Forelimb muscle (tissue), 1 donor: Measurements from ENCODE around the gene TP63. TPM values are rescaled to one million over a fixed set of nuclear protein-coding genes. Genes with fewer than 3 reads are reported as not detected.

Experiments
- DNase-seq: peaks from one replicate; pipeline ENCODE4 v3.0.0-alpha.2; 2013; ENCODE audit warnings: low read depth
- polyA plus RNA-seq: library from polyadenylated mRNA; unstranded; fragments of 120-200 nt; gene quantifications from one replicate; pipeline ENCODE4 v1.2.1, GENCODE V29; 2013; ENCODE audit not compliant: insufficient read length

The TP63 gene
- polyA plus RNA-seq, 1 donor, result 11.6 TPM

DNA sequence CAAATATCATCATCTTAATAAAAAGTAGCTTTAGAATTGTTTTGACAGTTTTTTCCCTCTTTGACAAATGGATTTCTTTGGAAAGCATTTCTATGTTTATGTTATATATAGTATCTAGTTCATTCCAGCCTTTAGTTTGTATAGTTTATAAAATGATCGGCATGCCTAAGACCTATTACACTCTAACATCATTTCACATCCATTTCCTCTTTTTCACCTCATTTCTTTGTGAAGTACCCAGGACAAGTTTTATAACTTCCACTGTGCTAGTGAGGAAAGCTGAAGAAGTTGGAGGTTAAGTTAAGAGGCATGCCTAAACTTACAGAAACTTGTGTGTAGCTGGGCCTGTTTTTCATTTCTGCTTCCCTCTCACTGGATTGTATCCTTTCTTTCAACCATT, 178.4 kb downstream of the TP63 start:
- DNase-seq, result no peak

DNA sequence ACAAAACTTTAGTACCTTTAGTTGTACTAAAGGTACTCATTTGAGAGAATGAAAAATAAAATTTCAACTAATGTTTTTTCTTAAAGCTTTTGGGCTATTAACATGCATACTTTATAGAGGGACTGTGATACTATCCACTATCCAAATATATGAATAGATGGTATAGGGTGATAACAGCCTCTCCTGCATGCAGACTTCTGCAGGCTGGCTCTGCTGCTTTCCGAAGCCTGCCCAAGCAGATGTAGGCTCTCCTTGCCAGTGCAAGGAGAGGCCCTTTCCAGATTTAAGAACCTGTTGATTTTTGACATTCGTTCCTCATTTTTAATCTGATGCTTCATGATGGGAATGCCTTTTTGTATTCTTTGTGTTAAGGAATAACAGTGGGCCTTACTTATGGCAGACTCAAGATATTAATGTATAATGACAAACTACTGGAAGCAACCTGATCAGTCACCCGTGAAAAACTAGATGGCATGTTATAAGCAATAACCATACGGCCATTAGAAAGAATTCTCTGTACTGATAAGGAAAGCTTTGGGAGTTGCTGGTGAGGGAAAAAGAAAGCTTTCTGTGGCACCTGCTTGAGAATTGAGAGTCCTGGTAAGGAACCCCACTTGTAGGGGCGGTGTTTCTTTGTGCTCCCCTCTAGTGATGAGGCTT, 181.7 kb downstream of the TP63 start:
- no peak for DNase-seq

DNA sequence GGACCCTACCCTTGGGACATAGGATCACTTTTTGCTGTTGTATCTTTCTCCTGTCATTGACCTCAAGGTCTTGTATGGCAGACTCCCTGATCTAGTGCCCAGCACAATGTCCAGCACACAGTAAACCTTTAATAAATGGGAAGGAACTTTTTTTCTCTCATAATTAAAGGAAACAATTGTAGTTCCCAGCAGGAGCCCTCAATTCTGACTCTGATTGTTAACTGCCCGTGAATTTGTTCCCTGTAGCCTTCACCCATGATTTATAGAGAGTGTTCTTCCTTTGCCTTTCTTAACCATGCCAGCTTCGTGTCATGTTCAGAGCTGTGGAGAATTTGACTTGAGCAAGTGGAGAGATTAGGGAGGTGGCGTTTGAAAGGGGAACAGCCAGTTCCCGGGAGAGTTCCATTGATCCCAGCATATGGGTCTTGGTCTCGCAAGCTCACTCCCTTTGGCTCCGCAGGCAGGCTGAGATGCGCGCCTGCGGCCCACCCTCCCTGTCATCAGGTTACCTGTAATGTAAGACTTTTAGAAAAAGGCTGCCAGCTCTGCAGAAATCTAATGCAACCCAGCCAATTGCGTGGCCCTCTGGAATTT, 182.6 kb downstream of the TP63 start:
- no peak for DNase-seq

DNA sequence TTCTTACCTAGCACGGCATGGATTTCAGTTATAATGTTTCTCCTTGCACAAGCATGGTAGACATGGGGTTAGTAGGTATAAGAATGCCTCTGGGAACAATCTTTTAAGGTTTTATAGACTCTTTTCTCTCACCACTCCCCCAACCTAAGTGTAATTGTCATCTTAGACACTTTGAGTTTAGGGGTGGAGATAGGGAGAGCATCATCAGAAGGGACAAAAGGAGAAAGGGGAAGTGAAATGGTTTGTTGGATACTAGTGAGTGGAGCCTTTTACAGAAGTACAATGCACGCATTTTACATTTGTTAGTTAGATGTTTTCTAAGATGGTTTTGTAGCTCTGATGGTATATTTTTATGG, 189.2 kb downstream of the TP63 start:
- DNase-seq, result no peak

DNA sequence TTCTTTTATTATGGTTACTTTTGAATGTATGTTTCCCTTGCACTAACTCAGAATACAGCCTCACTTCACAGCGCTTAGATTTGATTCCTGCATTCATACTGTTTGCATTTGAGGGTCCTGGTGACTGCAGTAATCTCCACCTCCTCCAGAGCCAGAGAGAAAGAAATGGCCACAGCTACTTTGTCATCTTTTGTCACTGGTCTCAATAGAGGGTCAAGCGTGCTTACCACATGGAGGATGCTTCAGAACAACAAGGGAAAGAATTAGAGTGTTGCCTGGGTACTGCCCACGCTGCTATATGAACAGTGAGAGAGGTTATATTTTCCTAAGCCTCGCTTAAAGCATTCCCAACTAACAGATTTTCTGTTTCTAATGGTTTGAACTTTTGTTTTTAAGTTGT, 190.1 kb downstream of the TP63 start:
- DNase-seq, result no peak

DNA sequence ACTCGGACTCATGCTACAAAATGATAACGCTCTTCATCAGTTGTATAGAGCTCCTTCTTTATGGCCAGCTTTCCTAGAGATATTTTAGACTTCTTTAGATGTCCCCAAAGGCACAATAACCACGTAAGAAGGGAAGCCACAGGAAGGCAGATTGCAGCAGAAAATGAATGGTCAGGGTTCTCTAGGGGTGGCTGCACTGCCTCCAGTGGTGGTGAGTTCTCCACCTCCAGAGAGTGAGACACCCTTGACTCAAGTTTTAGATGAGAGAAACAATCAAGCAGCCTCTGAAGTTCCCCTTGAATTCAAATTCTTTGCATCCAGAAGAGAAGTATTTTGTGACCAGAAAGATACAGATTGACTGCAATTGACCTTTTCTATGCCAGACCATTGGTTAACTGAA, 191.5 kb downstream of the TP63 start:
- no peak for DNase-seq

DNA sequence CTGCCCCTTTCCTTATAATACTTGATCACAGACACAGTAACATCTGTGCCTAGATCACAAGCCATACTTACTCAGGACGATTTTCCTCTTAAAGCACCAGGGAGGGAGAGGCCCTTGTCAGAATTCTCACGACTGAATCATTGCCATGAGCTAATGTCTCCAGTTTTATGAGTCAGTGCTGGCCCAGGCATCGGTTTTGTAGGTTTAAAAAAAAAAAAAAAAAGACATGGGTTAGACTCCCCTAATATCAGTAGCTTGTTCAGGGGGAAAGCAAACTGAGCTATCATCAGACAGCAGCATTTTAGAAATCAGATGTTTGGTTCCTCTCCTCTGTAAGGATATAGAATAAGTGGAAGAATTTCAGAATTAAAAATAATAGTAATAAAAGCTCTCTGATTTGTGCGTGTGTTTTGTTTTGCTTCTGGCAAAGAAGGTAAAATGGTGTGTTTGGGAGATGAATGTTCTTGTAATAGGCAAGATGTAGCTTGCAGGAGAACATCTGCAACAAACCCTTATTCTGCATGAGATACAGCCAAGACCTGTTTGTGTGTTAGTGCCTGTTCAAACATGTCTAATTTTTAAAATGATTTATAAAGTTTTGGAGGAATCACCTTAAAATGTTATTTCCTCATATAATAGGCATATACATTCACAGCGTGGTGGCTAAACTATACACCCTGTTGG, 193.6 kb downstream of the TP63 start:
- DNase-seq, result peak; percentile 35

DNA sequence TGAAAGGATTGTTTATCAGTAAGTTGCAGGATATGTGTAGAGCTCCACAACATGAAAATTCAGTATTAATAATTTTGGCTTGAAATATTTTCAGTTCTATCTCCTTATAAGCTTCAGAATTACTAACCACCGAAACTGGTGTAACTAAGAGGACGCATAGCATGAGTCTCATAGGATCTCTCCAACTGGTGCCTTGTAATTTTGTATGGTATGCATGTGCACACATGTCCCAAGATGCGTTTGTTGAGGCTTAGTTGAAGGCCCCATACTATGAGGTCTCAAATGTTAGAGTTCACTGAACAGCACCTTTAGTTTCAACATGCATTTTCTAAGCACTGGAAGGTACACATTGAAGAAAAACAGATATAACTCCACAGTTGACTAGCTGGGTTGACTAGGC, 195.4 kb downstream of the TP63 start:
- DNase-seq, result no peak

DNA sequence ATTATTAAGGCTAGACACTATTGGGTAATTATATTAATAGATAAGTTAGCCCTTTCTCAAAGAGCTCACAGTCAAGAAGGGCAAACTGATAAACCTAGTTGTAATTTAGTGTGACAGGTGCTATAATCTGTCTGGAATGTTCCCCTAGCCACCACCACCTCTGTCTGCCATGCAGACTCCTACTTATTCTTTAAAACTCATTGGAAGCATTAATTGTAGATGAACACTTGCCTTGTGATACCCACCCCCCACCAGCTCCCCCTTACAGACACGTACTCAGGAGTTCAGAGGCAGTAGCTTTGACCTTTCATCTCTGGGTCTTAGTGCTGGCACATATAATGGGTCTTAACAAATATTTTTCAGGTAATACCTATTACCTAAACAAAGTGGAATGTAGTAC, 195.9 kb downstream of the TP63 start:
- no peak for DNase-seq

DNA sequence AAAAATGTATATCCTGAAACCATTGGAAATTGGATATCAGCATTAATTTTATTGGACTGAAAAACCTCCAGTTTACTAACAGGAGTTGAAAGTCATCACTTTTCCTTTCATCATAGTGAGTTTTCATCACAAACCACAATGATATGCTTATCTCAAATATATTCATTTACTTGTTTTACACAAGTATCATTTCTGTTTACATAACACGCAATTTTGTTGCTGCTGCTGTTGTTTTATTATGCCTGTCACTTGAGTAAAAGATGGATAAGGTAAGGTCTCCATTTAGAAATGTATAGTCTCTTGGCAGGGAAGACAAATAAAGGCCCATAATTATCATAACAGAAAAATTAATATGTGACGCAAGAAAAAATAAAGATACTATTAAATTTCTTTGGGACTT, 199.2 kb downstream of the TP63 start:
- DNase-seq, result no peak

DNA sequence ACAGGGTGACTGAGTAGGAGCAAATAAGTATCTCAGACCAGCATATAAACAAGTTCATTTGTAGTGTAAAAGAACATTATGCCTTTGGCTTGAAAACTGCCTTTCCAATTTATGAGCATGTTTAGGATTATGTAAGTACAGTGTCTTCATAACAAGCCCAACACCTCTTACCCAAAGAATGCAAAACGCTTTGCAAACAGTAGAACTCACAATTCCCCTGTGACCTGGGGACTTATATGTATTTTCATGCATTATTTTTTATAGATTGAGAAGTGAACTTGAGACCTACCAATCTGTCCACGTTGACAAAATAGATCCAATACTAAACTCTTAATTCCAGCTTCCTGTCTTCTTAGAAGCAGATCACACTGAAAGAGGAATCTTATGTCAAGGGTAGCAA, 202.1 kb downstream of the TP63 start:
- DNase-seq, result no peak

DNA sequence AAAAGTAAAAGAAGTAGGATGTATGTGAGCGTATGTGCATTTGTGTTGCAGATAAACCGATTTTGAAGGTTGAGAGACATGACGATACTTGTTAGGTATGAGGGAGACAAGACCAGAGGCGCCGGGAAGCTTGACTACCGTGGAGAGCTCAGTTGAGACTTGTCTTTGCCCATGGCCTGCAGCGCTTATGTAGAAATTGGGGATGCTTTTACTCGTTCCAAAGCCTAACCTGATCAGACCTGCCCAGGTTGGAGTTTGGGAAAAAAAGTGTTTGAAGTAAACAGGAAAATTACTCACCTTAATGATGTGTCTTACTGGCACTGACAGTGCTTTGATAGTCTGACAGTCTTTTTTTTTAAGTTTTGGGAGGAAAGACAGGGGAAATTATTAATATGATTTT, 202.8 kb downstream of the TP63 start:
- no peak for DNase-seq

DNA sequence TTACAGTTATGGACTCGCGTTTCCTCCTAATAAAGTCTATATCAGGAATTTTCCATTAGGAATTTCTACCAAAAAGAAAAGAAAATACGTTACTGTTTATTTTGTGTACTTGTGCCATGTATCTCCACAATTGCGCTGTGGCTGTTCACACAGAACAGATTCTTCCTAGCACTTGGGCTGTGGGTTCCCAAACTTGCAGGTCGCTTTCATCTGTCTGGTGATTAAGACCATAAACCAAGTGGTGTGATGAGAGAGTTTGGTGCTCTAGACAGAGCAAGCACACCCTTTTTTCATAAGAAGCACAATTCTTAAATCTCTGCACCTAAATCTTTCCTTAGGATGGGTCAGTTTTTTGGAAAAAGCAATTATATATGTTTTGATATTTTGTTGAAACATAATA, 203.3 kb downstream of the TP63 start:
- DNase-seq, result no peak

DNA sequence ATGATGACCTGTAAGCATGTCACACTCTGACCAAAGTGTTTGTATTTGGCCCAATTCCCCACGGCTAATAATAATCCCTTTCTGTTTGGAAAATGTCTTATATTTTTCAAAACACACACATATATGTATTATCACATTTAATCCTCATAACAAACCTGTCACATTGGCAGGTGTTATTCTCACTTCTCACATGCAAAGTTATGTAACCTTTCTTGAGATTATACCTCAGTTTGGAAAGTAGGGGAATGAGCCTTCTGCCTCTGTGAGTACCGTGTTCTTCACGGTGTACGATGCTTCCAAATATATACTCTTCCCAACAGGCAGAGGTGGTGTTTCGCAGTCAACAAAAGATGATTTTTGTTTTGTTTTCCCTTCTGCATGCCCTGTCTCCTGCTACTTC, 205.6 kb downstream of the TP63 start:
- no peak for DNase-seq

DNA sequence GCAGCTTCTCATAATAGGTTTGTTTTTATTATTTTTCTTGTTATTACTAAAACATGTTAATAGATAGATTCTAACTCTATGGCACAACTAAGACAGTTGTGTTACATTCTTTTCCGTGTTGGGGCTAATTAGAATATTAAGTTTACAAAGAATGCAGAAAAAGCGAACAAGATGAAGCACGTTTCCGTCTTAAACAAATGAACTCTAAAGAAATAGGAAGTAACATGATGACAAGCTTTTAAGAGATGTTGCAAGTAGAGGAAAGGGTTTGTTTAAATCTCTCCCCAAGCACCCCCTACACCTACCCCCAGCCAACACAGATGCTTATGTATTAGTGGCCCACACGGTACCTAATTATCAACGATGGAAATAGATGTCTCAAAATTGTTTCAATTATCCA, 207.1 kb downstream of the TP63 start:
- DNase-seq, result no peak

DNA sequence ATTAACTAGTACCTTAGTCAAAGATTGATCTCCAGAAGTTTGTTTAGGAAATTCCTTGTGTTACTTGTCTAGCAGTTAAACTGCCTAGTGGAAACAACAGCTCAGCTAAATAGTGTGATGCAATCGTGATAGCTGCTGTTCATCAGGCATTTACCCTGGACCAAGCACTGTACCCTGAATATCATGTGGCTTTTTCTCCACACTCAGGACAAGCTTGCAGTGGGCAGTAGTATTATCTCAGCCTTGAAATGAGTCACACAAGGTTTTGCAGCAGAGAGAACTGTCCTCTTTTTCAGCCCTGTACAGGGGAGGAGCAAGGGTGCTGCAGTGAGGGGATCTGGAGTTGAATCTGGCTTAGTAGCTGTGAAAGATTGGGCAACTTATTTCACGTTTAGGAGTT, 208.4 kb downstream of the TP63 start:
- no peak for DNase-seq

DNA sequence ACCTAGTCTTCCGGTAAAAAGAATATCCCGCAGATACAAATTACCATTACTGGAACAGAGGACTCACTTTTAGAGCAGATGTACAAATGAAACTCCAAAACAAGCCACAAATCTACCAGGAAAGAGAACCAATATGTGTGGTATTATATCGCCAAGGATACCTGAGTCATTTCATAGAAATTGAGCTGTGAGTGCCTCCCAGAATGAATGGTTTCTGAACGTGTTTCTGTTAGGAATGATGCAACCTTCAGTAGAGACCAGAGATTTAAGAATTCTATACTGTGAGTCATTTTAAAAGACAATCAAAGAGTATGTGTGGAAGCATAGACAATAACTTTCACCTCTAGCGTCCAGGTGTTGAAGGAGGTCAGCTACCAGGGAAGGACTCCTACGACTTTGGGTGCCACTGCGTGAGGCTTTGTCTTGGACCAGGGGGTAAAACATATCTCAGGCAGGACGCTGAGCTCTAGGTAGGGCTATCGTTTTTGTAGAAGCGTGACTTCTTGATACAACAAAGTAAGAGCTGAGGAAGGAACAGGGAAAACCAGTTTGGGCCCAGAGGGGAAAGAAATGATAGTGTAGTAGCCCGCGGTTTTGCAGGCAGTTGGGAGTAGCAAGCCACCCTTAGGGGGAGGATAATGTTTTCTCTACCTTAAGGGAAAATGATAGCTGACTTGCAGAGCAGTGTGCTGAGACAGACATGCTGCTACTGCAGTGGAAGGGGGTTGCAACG, 210.4 kb downstream of the TP63 start:
- DNase-seq, result no peak

DNA sequence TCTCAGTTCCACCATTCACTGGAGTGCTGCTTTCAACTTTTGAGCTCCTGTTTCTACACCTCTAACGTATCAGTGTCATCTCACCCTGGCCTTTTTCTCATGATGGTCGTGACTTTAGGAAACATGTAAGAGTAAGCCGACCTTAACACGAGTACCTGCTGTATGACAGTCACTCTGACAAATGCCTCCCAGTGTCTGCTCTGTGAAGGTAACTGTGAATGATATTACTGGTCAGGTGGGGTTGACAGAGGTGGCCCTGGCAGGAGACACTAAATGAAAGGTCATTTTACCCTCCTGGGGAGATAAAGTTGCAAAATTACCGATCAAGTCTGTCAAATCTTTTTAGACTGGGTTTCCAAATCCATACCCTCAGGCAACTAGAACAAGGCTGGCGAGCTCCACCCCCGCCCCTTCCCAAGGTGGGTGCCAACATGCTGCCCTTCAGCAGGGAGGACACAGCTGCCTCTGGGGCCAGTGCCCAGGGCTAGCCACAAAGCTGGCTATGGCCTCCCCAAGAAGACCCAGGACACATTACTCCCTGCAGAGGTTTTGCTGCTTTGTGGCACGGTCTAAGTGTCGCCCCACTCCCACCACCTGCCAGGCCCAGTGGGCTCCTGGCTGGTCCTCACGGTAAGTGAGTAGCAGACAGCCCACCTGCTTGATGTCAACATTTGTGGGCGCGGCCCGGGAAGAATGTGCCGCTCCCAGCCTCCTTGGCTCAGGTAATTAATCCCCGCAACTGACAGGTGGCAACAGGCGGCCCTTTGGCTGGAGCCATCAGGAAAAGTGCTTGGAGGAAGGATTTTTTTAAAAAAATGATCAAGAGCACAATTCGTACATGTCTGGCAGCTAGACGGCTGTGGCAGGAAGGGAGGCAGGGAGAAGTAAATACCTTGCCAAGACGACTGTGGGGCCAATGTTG, 211.8 kb downstream of the TP63 start:
- DNase-seq, result no peak

DNA sequence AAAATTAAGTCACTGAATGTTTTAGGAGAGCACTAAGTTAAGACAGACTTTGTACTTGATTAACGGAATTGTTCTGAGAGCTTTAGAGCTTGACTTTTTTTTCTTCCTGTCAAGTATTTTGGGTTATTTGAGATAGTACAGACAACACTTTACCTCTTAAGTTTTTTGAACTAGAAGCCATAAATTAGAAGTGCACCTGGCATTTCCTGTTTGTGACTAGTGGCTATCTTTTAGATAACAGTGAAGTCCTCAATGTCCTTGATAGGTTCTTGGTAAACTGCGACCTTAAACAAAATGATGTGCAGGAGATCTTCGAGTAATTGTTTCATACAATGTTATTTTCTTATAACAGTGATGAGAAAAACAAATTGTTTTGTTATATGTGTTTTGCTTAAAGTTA, 213.9 kb downstream of the TP63 start:
- no peak for DNase-seq

DNA sequence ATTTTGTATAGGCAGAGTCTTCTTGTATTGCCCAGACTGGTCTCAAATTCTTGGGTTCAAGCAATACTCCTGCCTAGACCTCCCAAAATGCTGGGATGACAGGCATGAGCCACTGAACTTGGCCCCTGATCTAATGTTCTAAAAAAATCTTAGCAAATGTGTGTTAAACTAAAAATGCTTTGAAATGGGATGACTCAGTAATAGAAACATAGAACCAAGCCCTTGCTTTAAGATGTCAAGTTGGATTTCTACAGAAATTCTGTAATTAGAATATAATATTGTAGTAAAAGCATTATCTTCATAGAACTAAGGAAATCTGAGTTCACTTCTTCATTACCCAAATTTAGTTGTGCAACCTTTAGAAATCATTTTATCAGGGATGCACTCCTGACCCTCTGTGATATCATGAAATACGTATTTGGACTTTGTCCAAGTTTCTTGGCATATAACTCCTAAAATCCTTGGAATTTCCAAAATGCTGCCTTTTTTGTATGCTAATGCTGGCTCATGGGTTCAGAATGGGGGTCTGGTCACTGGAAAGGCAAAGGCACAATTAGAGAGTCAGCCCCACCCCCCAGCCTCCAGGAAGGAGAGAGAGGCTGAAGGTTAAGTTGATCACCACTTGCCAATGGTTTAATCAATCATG, 217.3 kb downstream of the TP63 start:
- no peak for DNase-seq

DNA sequence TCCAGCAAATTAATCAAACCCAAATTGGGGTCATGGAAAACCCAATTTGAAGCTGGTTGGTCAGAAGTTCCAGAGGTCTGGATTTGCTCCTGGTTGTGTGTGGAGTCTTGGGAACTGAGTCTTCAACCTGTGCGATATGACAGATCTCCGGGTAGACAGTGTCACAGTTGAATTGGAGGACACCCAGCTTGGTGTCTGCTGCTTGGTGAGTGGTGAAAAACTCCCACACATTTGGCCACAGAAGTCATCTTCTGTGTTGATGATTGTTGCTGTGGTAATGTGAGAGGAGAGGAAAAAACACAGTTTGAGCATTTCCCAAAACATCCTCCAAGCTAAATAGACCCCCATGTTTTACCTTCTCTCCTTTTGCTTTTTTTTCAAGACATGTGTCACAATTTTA, 218.1 kb downstream of the TP63 start:
- no peak for DNase-seq
